MM.1S (cell line): Measurements from ENCODE around the gene ZBTB18.

ENCODE experiments used
- CTCF ChIP-seq: fragments of 300-600 bp; sonication (generic); IDR thresholded peaks from 2 replicates; pipeline ENCODE4 v1.5.1; 2016; ENCODE audit warnings: antibody characterized with exemption, low read length, mixed read lengths
- EZH2 ChIP-seq: fragments of 300-600 bp; sonication (generic); optimal IDR thresholded peaks from 2 replicates; pipeline ENCODE3; 2017; ENCODE audit warnings: low read depth, mild to moderate bottlenecking, antibody characterized with exemption, low read length, mixed read lengths

GRCh38 chr1:244052728-244053312, 1.7 kb downstream of the ZBTB18 start:
- TF ChIP-seq CTCF, result no peak
- no peak for TF ChIP-seq EZH2
